ENCODE data around the gene CC2D1B.

- TF ChIP-seq EZH2 (IDR thresholded peaks at IDR 0.05; ENCODE audit: low read length, unreplicated experiment) = no peak
- TF ChIP-seq CTCF (conservative IDR thresholded peaks at IDR 0.05; ENCODE audit: low read depth, low read length) = no peak
- TF ChIP-seq EZH2phosphoT487 (IDR thresholded peaks at IDR 0.05; ENCODE audit: borderline replicate concordance, low read length) = no peak
Observed at GRCh38 chr1:52334906-52335528, 31.0 kb downstream of the CC2D1B start.

Measured in PC-3 (cell line).